ENCODE measurements around the gene CYB5R2.

DNA sequence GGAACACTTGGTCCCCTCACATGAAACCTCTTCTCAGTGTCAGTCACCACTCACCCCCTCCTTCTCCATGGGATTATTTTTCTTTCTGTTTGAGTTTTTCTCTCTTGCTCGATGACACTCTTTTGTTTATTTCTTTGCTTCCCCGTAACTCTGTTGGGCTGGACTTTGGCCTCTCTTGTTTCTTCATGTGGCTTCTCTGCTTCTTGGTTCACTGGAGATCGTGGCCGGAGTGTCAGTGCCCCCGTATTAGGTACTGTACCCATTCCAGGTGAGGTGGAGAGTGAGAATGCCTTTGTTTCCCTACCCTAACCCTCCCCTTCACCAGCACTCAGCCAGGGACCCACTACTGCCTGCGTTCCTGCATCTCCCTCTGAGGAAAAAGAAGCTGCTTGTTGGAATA is 32.5 kb downstream of the CYB5R2 start:
- TF ChIP-seq POLR2A (IDR thresholded peaks at IDR 0.05) = no peak
- no peak for TF ChIP-seq POLR2AphosphoS5 (IDR thresholded peaks at IDR 0.05)

All from stomach (tissue), 4 donors.